Activated T-cell treated with anti-CD3 and anti-CD28 coated beads, Interleukin-2, amount 50 U/mL, for 4 hours (primary cell): Measurements from ENCODE around the gene OR2M4. TPM values are rescaled to one million over a fixed set of nuclear protein-coding genes. Genes with fewer than 3 reads are reported as not detected.

Experiments used
- ATAC-seq, 2 donors: fragments of 200-7000 bp; cut with Tn5 transposase; one replicate each; pipeline ENCODE4 v1.10.0; 2021
- DNase-seq: peaks from one replicate; pipeline ENCODE4 v3.0.0-alpha.2; 2020
- H3K27me3 Mint-ChIP-seq: one replicate; pipeline ENCODE4 v1.8.0; 2021; ENCODE audit warnings: low read depth, mixed read lengths
- H3K36me3 Mint-ChIP-seq: one replicate; pipeline ENCODE4 v1.8.0; 2022; ENCODE audit warnings: mixed read lengths; ENCODE audit not compliant: insufficient read depth
- H3K4me1 Mint-ChIP-seq: one replicate; pipeline ENCODE4 v1.8.0; 2021; ENCODE audit warnings: low read depth, mixed read lengths
- H3K4me3 Mint-ChIP-seq: one replicate; pipeline ENCODE4 v1.8.0; 2021; ENCODE audit warnings: mild to moderate bottlenecking, moderate library complexity, mixed read lengths
- H3K9me3 Mint-ChIP-seq: one replicate; pipeline ENCODE4 v1.8.0; 2021; ENCODE audit warnings: mixed read lengths
- total RNA-seq, 3 donors: library from RNA; stranded (reverse); gene quantifications; one replicate each; pipeline ENCODE4 v1.2.1, GENCODE V29; 2021

The OR2M4 gene
- total RNA-seq, 3 donors from 2014 or later, result not detected

- Mint-ChIP-seq H3K36me3 (no peaks in the 10 kb centered on the region), H3K27me3 (peaks cover 3% of the 10 kb centered on the region), H3K4me1 (no peaks in the 10 kb centered on the region)
Observed at GRCh38 chr1:248288391-248288790, 57.2 kb downstream of the OR2M4 start.

More at GRCh38 chr1:248288391-248288790, 57.2 kb downstream of the OR2M4 start:
- ATAC-seq (no peak), DNase-seq (no peak)
- peaks cover 3% of the 10 kb centered on the region for H3K9me3 Mint-ChIP-seq
- no peak overlapping the region for H3K4me3 Mint-ChIP-seq

Other genes starting within 250 kb of the OR2M4 start
- not detected for gene OR2L5, start 217.8 kb upstream of the OR2M4 start, total RNA-seq
- under 1 TPM in 1 of 3 donors, not detected in 2; 0.05 TPM for gene OR2L2, start 201.3 kb upstream of the OR2M4 start, total RNA-seq
- not detected for gene OR2L3, start 184.6 kb upstream of the OR2M4 start, total RNA-seq
- gene OR2L13, start 136.2 kb upstream of the OR2M4 start, total RNA-seq, result not detected
- gene OR2M5, start 86.3 kb upstream of the OR2M4 start, total RNA-seq, result not detected
- gene OR2M2, start 56.6 kb upstream of the OR2M4 start, total RNA-seq, result not detected
- not detected for gene OR2M3, start 34.2 kb upstream of the OR2M4 start, total RNA-seq
- gene OR2T33, start 46.6 kb downstream of the OR2M4 start, total RNA-seq, result not detected
- not detected for gene OR2T12, start 72.0 kb downstream of the OR2M4 start, total RNA-seq
- not detected for gene OR2M7, start 93.2 kb downstream of the OR2M4 start, total RNA-seq
- not detected for gene OR14C36, start 117.4 kb downstream of the OR2M4 start, total RNA-seq
- gene OR2T4, start 130.2 kb downstream of the OR2M4 start, total RNA-seq, result not detected
- gene OR2T6, start 144.3 kb downstream of the OR2M4 start, total RNA-seq, result not detected
- gene OR2T1, start 171.6 kb downstream of the OR2M4 start, total RNA-seq, result not detected
- not detected for gene OR2T2, start 214.2 kb downstream of the OR2M4 start, total RNA-seq
- gene OR2T3, start 241.9 kb downstream of the OR2M4 start, total RNA-seq, result not detected